Osteoblast (primary cell): ENCODE data around the gene RANBP17. TPM values are rescaled to one million over a fixed set of nuclear protein-coding genes. Genes with fewer than 3 reads are reported as not detected.

Source experiments
- DNase-seq: peaks from one replicate; pipeline ENCODE4 v3.0.0; 2011; ENCODE audit warnings: low spot score, mixed read lengths; ENCODE audit not compliant: insufficient read length; ENCODE audit errors: missing footprints
- H2AFZ ChIP-seq: 2 replicates; pipeline ENCODE4 v1.6.0; 2011; ENCODE audit warnings: mild to moderate bottlenecking, low read length
- H3K27ac ChIP-seq: 2 replicates; pipeline ENCODE4 v1.5.1; 2011; ENCODE audit warnings: mild to moderate bottlenecking, low read depth, low read length, moderate library complexity
- H3K27me3 ChIP-seq: 2 replicates; pipeline ENCODE4 v1.6.0; 2012; ENCODE audit warnings: mild to moderate bottlenecking, control low read depth, inconsistent platforms, low read length, moderate library complexity; ENCODE audit not compliant: insufficient read depth
- H3K36me3 ChIP-seq: 2 replicates; pipeline ENCODE4 v1.5.1; 2011; ENCODE audit warnings: mild to moderate bottlenecking, low read length, control low read depth, moderate library complexity; ENCODE audit not compliant: insufficient read depth
- H3K4me1 ChIP-seq: 2 replicates; pipeline ENCODE4 v1.5.1; 2011; ENCODE audit warnings: mild to moderate bottlenecking, low read length, control low read depth, moderate library complexity; ENCODE audit not compliant: insufficient read depth
- H3K4me2 ChIP-seq: 2 replicates; pipeline ENCODE4 v1.6.0; 2011; ENCODE audit warnings: mild to moderate bottlenecking, low read length; ENCODE audit not compliant: insufficient read depth
- H3K4me3 ChIP-seq: fragments of 200-600 bp; sonication (generic); 3 replicates; pipeline ENCODE4 v1.5.1; 2012; ENCODE audit warnings: mild to moderate bottlenecking, low read length, inconsistent platforms; ENCODE audit not compliant: insufficient read depth
- H3K79me2 ChIP-seq: 2 replicates; pipeline ENCODE4 v1.6.0; 2012; ENCODE audit warnings: mild to moderate bottlenecking, low read length, control low read depth, inconsistent platforms; ENCODE audit not compliant: insufficient read depth
- H3K9me3 ChIP-seq: 2 replicates; pipeline ENCODE4 v1.5.1; 2011; ENCODE audit warnings: low read depth, low read length, control low read depth
- H4K20me1 ChIP-seq: 2 replicates; pipeline ENCODE4 v1.6.0; 2012; ENCODE audit warnings: mild to moderate bottlenecking, low read length, control low read depth; ENCODE audit not compliant: insufficient read depth
- CTCF ChIP-seq: IDR thresholded peaks from 2 replicates; pipeline ENCODE4 v1.5.1; 2011; ENCODE audit warnings: mild to moderate bottlenecking, low read depth, low read length, moderate library complexity; ENCODE audit errors: extremely low read depth
- total RNA-seq: library from RNA; depleted of rRNA; stranded (reverse); fragments of >200 nt; gene quantifications from 2 replicates; pipeline ENCODE4 v1.2.3, GENCODE V29; 2012

RANBP17 gene
- total RNA-seq, 1 donor, result 4.0 TPM

DNA sequence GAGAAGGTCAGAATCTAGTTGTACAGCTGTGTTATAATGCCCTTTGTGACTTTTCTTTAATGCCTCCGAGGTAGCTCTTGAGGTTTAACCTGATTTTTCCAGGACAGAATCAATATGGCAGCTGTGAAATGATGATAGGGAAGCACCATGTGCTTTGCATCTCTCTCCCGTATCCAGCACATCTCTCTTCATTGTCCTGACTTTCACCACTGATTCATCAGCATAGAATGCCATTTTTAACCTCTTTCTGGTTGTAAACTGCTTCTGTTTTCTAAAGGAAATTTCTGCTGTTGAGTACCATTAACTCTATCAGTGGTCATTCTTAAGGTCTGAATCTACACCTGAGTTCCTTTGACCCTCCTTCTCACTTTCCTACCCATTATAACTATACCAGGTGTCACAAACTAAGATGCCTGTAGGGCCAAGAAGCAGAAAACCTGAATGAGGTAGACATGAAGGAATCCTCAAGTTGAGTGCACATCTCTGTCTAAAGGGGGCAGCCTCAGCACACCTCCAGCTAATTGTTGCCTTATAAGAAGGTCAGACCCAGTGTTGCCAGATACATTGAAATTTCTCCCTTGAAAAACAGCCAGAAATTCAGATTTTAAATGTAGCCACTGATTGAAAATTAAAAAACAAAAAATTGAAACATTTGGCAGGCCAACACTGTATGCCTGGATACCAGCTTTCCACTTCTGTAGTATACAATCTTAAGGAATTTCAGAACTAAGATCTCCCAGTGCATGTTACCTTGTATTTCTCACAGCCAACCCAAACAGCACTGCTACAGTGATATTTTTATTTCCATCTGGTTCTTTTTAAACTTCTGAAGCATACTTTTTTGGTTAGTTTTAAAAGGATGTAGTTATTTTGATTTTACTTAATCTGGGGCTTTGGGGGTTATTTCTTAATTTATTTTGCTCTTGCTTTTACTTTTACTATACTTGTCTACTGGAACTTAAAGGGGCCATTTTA lies 411.5 kb downstream of the RANBP17 start:
- Histone ChIP-seq H3K79me2 (no peaks in the 10 kb centered on the region), H3K27me3 (no peaks in the 10 kb centered on the region), H3K9me3 (no peaks in the 10 kb centered on the region), H3K4me2 (no peak overlapping the region), H3K4me1 (peaks cover 9% of the 10 kb centered on the region), H4K20me1 (no peaks in the 10 kb centered on the region), H3K4me3 (no peak overlapping the region), H2AFZ (no peak overlapping the region), H3K36me3 (no peaks in the 10 kb centered on the region), H3K27ac (no peak overlapping the region)
- peak; percentile 37 for TF ChIP-seq CTCF
- DNase-seq, result no peak

DNA sequence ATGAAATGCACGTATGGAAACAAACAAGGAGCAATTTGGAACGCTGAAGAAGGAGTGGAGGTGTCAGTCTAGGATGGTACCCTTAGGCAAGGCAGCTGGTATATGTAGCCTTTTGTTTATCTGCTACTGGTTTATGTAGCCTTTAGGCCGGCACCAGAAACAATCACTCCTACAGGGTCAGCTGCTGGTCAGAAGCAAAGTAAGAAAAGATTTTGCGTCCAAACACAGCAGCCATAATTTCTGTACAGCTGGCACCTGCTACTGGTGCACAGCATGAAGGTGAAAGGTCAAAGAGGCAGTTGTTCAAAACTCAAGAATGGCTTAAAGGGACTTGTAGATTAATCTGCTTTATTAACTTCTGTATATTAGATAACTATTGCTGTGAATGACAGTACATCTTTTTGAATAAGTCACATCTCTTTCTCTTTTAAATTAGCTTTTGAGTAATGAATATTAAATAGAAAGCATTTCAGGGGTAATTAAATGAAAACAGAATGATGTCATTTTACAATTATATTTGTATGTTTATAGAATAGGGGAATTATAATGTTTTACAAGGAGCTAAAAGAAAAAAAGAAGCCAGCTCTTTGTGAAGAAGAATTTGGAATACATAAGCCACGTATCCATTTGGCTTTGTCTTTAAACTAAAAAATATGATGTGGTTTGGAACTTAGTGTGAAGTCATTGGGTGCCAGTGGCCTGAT lies 414.2 kb downstream of the RANBP17 start:
- Histone ChIP-seq H3K4me1 (no peaks in the 10 kb centered on the region), H3K36me3 (no peaks in the 10 kb centered on the region), H3K4me3 (no peak overlapping the region), H3K27me3 (no peaks in the 10 kb centered on the region), H3K9me3 (no peaks in the 10 kb centered on the region), H3K27ac (no peak overlapping the region), H3K79me2 (no peaks in the 10 kb centered on the region), H2AFZ (no peak overlapping the region), H3K4me2 (no peak overlapping the region), H4K20me1 (no peaks in the 10 kb centered on the region)
- no peak for DNase-seq
- TF ChIP-seq CTCF, result no peak

DNA sequence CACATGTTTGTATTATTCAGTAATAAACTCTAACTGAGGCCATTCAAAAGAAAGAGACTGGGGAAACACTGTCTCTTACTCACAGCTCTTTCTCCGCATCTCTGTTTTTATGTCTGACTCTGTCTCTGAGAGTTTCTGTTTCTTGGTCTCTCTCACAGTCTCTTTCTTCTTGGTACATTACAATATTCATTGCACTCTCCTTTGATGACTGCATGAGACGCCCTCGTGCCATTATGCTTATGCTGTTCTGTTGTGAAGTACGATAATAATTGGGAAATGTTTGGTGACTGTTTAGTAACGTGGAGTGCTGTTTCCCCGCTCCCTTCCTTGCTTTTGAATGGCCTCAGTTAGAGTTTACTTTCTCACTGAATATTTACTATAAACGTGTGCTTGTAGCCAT lies 421.9 kb downstream of the RANBP17 start:
- H3K4me3 ChIP-seq, result no peak overlapping the region
- no peak overlapping the region for H3K4me2 ChIP-seq
- no peaks in the 10 kb centered on the region for H3K9me3 ChIP-seq
- no peaks in the 10 kb centered on the region for H3K36me3 ChIP-seq
- no peaks in the 10 kb centered on the region for H4K20me1 ChIP-seq
- no peaks in the 10 kb centered on the region for H3K79me2 ChIP-seq
- no peaks in the 10 kb centered on the region for H3K27me3 ChIP-seq
- H3K4me1 ChIP-seq, result no peaks in the 10 kb centered on the region
- no peak overlapping the region for H3K27ac ChIP-seq
- no peak for DNase-seq
- no peak for TF ChIP-seq CTCF
- no peak overlapping the region for H2AFZ ChIP-seq

DNA sequence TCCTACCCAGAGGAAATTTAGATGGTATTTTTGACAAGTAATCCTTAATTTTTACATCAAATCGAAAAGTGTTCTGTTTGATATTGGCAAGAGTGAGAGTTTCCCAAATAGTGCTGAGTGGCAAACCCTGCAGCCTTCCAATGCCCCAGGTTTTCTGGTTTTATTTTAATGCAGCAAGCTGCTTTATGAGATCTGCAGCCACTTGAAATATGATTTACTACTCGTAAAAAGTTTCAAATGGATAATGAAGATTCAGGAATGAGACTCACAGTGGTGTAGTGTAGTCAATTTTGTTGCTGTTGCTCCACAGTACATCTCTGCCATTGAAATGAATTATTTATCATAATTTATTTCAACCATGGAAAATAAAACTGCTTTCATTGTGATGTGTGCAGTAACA lies 423.6 kb downstream of the RANBP17 start:
- TF ChIP-seq CTCF, result no peak
- H3K27me3 ChIP-seq, result no peaks in the 10 kb centered on the region
- no peaks in the 10 kb centered on the region for H3K4me1 ChIP-seq
- H3K79me2 ChIP-seq, result no peaks in the 10 kb centered on the region
- H3K4me2 ChIP-seq, result no peak overlapping the region
- H2AFZ ChIP-seq, result no peak overlapping the region
- H3K9me3 ChIP-seq, result no peaks in the 10 kb centered on the region
- no peaks in the 10 kb centered on the region for H3K36me3 ChIP-seq
- H4K20me1 ChIP-seq, result no peaks in the 10 kb centered on the region
- DNase-seq, result no peak
- H3K4me3 ChIP-seq, result no peak overlapping the region
- H3K27ac ChIP-seq, result no peak overlapping the region
